ENCODE data around the gene MAGEA12.
"Not testable (repeated sequence)": the region's sequence is repeated elsewhere in the genome, so short reads cannot be mapped to it uniquely, and the experiment has no call there.

Gene MAGEA12, protein sequence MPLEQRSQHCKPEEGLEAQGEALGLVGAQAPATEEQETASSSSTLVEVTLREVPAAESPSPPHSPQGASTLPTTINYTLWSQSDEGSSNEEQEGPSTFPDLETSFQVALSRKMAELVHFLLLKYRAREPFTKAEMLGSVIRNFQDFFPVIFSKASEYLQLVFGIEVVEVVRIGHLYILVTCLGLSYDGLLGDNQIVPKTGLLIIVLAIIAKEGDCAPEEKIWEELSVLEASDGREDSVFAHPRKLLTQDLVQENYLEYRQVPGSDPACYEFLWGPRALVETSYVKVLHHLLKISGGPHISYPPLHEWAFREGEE

GRCh38 chrX:152733261-152733975 lies at the start of gene MAGEA12, which contains the start of gene CSAG1:
Gene MAGEA12 (plus strand): TSS chrX:152733757. CDS start chrX:152736162, 2,405 bp downstream.
Gene CSAG1 (minus strand): TSS chrX:152733721. CDS start chrX:152732460, 1,261 bp downstream.
- no peak for DNase-seq

DNA sequence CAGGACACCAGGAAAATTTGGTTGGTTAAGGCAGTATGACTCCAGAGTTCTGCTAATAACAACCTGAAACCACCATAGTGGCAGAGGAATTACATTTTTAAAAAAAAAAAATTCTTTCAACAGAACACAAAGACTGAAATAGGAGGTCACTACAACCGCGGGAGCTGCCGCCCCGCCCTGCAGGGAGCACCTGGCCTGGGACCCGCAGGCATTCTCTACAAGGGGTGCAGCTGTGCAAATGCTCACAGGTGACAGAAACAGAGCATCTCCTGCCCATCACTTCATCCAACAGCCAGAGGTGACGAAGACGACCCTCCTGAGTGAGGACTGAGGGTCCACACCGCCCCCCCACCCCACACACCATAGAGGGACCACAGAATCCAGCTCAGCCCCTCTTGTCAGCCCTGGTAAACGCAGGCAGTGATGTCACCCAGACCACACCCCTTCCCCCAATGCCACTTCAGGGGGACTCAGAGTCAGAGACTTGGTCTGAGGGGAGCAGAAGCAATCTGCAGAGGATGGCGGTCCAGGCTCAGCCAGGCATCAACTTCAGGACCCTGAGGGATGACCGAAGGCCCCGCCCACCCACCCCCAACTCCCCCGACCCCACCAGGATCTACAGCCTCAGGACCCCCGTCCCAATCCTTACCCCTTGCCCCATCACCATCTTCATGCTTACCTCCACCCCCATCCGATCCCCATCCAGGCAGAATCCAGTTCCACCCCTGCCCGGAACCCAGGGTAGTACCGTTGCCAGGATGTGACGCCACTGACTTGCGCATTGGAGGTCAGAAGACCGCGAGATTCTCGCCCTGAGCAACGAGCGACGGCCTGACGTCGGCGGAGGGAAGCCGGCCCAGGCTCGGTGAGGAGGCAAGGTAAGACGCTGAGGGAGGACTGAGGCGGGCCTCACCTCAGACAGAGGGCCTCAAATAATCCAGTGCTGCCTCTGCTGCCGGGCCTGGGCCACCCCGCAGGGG lies 35.3 kb upstream of the MAGEA12 start, which contains the start of gene MAGEA3:
Gene MAGEA3, plus strand, starts transcription at position 843 of the 980 bp plus-strand sequence. CDS start 2,039 bp downstream, outside the sequence.
- not testable (repeated sequence) for DNase-seq

GRCh38 chrX:152700390-152700789 lies 33.2 kb upstream of the MAGEA12 start:
- DNase-seq = not testable (repeated sequence)

- not testable (repeated sequence) for DNase-seq
Measured at GRCh38 chrX:152706500-152706899, 27.1 kb upstream of the MAGEA12 start.

DNA sequence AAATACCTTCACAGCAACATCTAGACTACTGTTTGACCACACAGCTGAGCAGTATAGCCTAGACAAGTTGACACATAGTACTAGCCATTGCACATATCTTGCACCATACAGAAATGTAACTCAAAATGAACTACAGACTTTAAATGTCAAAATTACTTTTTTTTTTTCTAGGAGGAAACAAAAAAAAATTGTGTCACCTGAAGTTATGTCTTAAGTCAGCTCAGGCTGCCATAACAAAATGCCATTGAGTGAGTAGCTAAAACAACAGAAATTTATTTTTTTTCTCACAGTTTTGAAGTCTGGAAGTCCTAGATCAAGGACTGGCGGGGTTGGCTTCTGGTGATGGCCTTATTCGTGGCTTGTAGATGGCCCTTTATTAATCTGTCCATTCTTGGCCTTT lies 24.4 kb upstream of the MAGEA12 start, which contains the start of gene CSAG2:
Gene CSAG2, minus strand, starts transcription at position 101 of the 400 bp plus-strand sequence. CDS start 161 bp downstream, outside the sequence.
- DNase-seq = not testable (repeated sequence)

DNA sequence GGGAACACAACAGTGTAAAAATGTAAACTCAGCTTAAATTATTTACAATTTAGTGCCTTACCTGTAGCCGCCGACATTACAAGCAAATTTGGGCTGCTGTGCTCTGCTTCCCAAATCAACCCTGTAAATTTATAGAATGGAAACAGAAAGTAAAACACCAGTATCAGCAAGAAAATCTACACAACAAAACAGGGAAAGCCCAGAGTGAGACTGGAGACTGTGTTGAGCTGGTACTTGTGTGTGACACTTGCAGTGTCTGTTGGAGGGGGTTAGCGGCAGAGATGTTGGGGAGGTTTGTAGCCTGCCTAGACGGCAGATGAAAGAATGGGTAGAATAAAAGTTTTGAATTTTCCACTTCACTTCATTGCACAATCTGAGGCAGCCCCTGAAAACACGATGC lies 20.4 kb upstream of the MAGEA12 start:
- not testable (repeated sequence) for DNase-seq

DNA sequence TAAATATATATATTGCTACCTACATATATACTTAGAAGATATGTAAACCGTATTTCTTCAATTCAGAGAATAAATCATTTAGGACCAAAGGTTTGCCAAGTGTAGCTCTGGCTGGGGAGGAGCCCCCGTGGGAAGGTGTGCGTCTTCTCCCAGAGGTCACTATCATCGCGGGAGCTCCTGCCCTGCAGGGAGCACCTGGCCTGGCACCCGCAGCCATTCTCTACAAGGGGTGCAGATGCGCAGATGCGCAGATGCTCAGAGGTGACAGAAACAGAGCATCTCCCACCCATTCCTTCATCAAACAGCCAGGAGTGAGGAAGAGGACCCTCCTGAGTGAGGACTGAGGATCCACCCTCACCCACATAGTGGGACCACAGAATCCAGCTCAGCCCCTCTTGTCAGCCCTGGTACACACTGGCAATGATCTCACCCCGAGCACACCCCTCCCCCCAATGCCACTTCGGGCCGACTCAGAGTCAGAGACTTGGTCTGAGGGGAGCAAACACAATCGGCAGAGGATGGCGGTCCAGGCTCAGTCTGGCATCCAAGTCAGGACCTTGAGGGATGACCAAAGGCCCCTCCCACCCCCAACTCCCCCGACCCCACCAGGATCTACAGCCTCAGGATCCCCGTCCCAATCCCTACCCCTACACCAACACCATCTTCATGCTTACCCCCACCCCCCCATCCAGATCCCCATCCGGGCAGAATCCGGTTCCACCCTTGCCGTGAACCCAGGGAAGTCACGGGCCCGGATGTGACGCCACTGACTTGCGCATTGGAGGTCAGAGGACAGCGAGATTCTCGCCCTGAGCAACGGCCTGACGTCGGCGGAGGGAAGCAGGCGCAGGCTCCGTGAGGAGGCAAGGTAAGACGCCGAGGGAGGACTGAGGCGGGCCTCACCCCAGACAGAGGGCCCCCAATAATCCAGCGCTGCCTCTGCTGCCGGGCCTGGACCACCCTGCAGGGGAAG lies 19.5 kb upstream of the MAGEA12 start, which contains the start of gene MAGEA2B:
Gene MAGEA2B, plus strand, starts transcription at position 814 of the 973 bp plus-strand sequence. CDS start 2,479 bp downstream, outside the sequence.
- DNase-seq = not testable (repeated sequence)

- DNase-seq = no peak
Measured at GRCh38 chrX:152725409-152725808, 8.1 kb upstream of the MAGEA12 start.

GRCh38 chrX:152734143-152734858 lies 744 bp downstream of the MAGEA12 start:
- not testable (repeated sequence) for DNase-seq

DNA sequence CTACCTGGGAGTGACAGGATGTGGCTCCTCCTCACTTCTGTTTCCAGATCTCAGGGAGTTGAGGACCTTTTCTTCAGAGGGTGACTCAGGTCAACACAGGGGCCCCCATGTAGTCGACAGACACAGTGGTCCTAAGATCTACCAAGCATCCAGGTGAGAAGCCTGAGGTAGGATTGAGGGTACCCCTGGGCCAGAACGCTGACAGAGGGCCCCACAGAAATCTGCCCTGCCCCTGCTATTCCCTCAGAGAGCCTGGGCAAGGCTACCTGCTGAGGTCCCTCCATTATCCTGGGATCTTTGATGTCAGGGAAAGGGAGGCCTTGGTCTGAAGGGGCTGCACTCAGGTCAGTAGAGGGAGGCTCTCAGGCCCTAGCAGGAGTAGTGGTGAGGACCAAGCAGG lies 1.5 kb downstream of the MAGEA12 start:
- DNase-seq = no peak

GRCh38 chrX:152735860-152736511 lies 2.4 kb downstream of the MAGEA12 start:
- DNase-seq = no peak

DNA sequence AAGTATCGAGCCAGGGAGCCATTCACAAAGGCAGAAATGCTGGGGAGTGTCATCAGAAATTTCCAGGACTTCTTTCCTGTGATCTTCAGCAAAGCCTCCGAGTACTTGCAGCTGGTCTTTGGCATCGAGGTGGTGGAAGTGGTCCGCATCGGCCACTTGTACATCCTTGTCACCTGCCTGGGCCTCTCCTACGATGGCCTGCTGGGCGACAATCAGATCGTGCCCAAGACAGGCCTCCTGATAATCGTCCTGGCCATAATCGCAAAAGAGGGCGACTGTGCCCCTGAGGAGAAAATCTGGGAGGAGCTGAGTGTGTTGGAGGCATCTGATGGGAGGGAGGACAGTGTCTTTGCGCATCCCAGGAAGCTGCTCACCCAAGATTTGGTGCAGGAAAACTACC lies 3.0 kb downstream of the MAGEA12 start:
- not testable (repeated sequence) for DNase-seq

DNA sequence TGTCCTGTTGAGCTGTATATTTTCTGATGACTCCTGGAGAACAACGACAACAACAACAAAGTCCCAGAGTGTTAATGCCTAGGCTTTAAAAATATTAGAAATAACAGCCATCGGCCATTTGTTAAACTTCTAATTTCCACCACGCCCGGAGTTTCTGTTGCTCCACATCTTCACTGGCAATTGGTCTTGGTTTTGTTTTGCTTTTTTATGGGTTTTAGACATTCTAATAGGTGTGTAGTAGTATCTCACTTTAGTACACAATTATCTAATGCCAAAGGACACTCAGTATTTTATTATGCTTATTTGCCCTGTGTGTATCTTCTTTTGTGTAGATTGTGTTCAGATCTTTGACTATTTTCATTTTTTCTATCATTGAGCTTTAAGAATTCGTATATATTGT lies 5.0 kb downstream of the MAGEA12 start:
- DNase-seq = no peak

DNA sequence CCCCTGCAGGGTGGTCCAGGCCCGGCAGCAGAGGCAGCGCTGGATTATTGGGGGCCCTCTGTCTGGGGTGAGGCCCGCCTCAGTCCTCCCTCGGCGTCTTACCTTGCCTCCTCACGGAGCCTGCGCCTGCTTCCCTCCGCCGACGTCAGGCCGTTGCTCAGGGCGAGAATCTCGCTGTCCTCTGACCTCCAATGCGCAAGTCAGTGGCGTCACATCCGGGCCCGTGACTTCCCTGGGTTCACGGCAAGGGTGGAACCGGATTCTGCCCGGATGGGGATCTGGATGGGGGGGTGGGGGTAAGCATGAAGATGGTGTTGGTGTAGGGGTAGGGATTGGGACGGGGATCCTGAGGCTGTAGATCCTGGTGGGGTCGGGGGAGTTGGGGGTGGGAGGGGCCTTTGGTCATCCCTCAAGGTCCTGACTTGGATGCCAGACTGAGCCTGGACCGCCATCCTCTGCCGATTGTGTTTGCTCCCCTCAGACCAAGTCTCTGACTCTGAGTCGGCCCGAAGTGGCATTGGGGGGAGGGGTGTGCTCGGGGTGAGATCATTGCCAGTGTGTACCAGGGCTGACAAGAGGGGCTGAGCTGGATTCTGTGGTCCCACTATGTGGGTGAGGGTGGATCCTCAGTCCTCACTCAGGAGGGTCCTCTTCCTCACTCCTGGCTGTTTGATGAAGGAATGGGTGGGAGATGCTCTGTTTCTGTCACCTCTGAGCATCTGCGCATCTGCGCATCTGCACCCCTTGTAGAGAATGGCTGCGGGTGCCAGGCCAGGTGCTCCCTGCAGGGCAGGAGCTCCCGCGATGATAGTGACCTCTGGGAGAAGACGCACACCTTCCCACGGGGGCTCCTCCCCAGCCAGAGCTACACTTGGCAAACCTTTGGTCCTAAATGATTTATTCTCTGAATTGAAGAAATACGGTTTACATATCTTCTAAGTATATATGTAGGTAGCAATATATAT lies 20.4 kb downstream of the MAGEA12 start, which contains the start of gene MAGEA2:
Gene MAGEA2, minus strand, starts transcription at position 157 of the 965 bp plus-strand sequence. CDS start 2,479 bp downstream, outside the sequence.
- DNase-seq = not testable (repeated sequence)

GRCh38 chrX:152754871-152755270 lies 21.3 kb downstream of the MAGEA12 start:
- not testable (repeated sequence) for DNase-seq

DNA sequence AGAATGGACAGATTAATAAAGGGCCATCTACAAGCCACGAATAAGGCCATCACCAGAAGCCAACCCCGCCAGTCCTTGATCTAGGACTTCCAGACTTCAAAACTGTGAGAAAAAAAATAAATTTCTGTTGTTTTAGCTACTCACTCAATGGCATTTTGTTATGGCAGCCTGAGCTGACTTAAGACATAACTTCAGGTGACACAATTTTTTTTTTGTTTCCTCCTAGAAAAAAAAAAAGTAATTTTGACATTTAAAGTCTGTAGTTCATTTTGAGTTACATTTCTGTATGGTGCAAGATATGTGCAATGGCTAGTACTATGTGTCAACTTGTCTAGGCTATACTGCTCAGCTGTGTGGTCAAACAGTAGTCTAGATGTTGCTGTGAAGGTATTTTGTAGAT lies 25.4 kb downstream of the MAGEA12 start, which contains the start of gene CSAG3:
Gene CSAG3, plus strand, starts transcription at position 301 of the 400 bp plus-strand sequence.
- DNase-seq = not testable (repeated sequence)

GRCh38 chrX:152759544-152759943 lies 26.0 kb downstream of the MAGEA12 start:
- not testable (repeated sequence) for DNase-seq

GRCh38 chrX:152761582-152761981 lies 28.0 kb downstream of the MAGEA12 start:
- DNase-seq = not testable (repeated sequence)

Data from hematopoietic multipotent progenitor cell treated with erythropoietin and hydrocortisone succinate and interleukin-3 and kit ligand, for 4 days (in vitro differentiated cells).